OCI-LY3 (cell line): ENCODE data around the gene THSD7B.

ENCODE experiments used
- CTCF ChIP-seq: fragments of 200-600, 300-600 bp; sonication (generic); IDR thresholded peaks from 2 replicates; pipeline ENCODE4 v1.5.1; 2014; ENCODE audit warnings: antibody characterized with exemption, low read length, low read depth
- EZH2phosphoT487 ChIP-seq: fragments of 200-600 bp; shearing (Covaris generic); IDR thresholded peaks from 2 replicates; pipeline ENCODE4 v1.6.1; 2018; ENCODE audit warnings: antibody characterized with exemption, mixed run types, low read depth

DNA sequence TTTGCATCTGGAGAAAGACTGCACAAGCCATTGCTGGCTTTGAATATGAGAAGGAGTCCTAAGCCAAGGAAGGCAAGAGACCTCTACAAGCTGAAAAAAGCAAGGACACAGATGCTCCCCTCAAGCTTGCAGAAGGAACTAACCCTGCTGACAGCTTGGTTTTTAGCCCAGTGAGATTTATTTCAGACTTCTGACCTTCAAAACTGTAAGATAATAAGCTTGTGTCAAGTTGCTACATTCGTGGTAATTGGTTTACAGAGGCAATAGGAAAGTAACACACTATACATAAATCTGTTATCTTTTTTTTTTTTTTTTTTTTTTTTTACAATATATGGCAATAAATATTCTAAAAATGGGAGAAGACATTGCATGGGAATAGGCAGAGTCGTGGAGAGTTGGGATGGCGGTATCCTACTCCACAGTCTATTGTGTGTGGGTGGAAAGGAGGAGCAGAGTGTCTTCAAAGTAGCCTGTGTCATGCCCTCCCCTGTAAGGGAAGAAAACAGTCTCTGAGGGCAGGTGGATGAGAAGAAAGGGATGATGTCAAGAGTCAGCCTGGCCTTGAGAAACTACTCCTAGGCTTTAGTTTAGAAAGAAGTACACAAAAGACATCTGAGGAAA, 196.9 kb downstream of the THSD7B start:
- TF ChIP-seq CTCF, result no peak
- no peak for TF ChIP-seq EZH2phosphoT487
